Muscle of back (tissue), 11 donors: ENCODE measurements around the gene FUT7. TPM values are rescaled to one million over a fixed set of nuclear protein-coding genes. Genes with fewer than 3 reads are reported as not detected.

Experiments used
- DNase-seq, 3 donors: peaks; one replicate each; pipeline versions ENCODE4 v3.0.0 to v3.0.0-alpha.2; 2013
- polyA plus RNA-seq, 10 donors: library from polyadenylated mRNA; unstranded; fragments of 120-200 nt; gene quantifications; one replicate each; pipeline ENCODE4 v1.2.1, GENCODE V29; 2013; ENCODE audit not compliant: insufficient read length in 10 of 10

FUT7 gene
- polyA plus RNA-seq, 10 donors, result 0.10 to 0.48 (median 0.12) TPM; not detected in 6

GRCh38 chr9:137049544-137050449, 17.9 kb upstream of the FUT7 start:
- DNase-seq, result peak in 2 of 3 donors; percentile 65 to 75

DNA sequence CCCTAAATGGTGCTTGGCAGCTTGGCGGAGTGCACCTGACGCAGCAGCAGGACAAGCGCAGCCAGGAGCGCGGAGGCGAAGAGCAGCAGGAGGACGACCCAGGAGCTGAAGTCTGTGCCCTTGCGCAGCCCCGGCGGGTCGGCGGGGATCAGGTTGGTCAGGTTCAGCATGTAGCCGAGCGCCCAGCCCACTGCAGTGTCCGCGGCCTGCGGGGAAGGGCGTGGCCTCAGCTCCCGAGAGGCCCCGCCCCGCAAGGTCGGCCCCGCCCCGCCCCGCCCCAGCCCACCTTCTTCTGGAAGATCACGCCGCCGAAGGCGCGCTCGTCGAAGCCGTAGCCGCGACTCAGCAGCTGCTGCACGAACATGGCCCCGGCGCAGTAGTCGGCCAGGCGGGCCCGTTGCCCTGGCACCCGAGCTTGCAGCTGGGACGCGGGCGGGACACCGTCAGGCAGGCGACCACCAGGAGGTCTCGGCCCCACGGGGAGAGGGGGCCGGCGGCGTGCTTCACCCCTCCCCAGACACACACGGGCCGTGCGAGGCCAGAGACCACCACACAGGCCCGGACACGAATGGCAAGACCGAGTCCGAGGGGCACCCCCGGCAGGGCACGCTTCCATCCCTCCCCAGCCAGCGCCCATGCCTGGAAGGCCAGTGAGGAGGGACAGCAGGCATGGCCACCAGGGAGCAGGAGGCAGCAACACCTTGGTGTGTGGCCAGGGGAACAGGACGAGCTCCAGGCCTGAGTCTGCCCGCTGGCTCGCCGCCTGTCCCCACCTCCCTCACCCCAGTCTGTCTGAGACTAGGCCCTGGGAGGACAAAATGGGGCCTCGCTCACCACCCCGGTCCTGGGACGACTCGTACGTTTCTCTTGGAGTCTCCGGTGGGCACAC, 17.0 kb upstream of the FUT7 start:
- no peak for DNase-seq

DNA sequence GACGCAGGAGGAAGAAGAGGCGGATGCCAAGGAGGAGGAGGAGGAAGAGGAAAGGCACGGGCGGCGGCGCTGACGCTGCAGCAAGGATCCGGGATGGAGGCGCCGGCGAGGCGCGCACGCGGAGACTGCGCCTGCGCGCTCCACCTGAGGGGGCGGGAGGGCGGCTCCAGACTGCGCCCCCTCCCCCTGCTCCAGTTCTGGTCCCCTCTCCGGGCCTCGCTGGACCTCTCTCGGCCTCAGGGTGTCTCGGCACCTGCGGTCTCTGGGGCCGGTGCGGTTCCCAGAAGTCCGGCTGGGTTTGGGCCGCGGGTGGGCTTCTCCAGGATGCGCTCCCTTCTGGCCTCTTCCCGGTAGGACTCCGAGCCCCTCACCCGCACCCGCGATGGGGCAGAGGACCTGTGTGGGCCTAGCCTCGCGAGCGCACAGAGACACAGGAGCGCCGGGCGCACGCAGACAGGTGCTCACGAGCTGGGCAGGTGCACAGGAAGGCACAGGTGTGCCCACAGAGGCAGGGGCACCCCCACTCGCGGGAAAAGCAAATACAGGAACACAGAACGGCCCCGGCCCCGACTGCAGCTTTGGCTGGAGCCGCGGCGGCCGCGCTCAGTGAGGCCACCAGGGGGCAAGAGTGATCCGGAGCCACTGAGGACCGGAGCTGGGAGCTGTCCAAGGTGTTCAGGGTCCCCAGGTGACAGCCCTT, 14.3 kb upstream of the FUT7 start, which contains the start of gene NPDC1:
NPDC1 (minus strand) TSS at position 90 of the 700 bp plus-strand sequence. CDS start 188 bp downstream, outside the sequence.
- peak in 2 of 3 donors; percentile 84 to 92 for DNase-seq

DNA sequence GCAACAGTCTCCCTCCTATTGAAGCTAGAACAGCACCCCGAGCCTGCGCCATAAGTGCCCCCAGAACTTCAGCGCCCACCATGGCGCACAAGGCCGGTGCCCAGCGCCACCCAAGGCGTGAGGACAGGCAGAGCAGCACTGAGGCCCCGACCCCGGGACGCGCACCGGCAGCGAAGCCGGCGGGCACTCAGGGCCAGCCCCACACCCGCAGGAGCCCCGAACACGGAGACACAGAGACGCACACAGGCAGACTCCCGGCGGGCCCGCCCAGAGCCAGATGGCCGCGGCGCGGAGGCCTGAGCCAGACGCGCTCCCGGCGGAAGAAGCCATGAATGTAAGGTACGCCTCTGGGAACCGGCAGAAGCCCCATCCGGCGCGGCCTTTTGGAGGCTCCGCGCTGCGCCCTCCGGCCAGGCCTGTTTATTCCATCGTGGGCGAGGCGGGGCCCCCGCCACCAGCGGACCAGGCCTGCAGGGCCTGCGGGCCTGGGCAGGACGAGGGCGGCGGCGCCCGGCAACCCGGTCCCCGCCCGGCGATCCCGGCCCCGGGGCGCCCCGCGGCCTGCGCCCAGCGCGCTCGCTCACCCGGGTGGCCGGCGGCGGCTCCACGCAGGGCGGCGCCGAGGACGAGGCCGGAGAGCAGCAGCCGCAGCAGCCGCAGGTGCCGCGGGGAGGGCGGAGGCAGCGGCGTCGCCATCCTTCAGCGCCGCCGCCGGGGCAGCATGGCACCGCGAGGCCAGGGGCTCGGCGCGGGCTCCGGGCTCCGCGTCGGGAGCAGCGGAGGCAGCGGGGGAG, 13.6 kb upstream of the FUT7 start:
- peak in 1 of 3 donors; percentile 74 for DNase-seq

GRCh38 chr9:137044502-137045177, 12.8 kb upstream of the FUT7 start:
- no peak for DNase-seq

DNA sequence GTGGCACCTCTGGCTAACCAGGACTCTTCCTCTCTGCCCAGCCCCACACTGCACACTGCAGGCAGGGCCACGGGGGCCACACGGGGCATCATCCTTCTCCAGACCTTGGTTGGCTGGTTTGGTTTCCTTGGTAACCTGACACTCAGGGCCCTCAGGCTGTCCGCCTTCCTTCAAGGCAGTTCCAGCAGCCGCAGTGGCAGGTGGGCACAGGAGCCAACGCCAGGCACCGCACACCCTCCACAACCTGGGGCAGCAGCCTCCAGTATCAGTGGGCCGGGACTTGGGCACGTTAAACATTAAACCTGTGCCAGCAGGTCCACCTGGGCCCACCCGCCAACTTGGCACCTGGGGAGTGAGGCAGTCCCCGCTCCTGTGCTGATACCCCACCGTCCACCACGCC, 12.1 kb upstream of the FUT7 start:
- no peak for DNase-seq

- no peak for DNase-seq
Observed at GRCh38 chr9:137042751-137043727, 11.2 kb upstream of the FUT7 start.

GRCh38 chr9:137041124-137041523, 9.2 kb upstream of the FUT7 start:
- DNase-seq, result no peak

DNA sequence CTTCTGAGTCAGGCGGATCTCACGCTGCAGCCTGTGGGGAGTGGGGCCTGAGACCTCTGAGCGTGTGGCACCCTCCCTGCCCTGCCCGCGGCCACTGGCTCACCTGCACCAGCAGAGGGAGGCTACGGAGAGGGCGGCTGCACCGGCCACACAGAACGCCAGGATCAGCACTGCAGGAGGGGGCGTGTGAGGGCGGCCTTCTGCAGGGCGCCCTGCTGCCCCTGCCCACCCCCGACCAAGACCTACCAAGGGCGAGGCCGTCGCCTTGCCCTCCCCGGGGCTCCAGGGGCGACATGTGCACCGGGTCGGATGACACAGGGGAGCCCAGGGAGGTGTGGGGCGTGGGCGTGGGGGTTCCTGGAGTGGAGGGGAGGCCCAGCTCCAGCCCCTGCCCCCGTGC, 8.7 kb upstream of the FUT7 start:
- DNase-seq, result no peak

GRCh38 chr9:137039611-137040366, 7.9 kb upstream of the FUT7 start:
- DNase-seq, result no peak

GRCh38 chr9:137038916-137039315, 7.0 kb upstream of the FUT7 start:
- DNase-seq, result no peak

- no peak for DNase-seq
Observed at GRCh38 chr9:137037483-137037882, 5.6 kb upstream of the FUT7 start.

DNA sequence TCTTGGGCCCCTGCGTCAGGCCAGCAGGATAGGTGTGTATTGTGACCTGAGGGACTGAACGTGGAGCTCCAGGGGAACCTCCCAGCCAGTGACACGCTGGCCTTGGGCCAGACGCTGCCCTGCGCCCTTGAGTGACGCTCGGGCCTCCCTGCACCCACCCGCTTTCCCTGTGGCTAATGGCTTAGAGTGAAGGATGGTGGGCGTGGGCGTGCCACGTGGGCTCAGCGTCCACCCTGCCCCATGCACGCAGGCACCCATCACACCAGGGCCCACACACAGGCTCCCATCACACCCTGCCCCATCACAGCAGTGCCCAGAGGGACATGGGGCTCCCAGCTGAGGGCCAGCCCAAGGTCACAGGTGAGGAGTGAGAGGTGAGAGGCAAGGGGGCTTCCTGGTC, 5.1 kb upstream of the FUT7 start:
- DNase-seq, result no peak

- DNase-seq, result no peak
Observed at GRCh38 chr9:137035937-137036336, 4.0 kb upstream of the FUT7 start.

DNA sequence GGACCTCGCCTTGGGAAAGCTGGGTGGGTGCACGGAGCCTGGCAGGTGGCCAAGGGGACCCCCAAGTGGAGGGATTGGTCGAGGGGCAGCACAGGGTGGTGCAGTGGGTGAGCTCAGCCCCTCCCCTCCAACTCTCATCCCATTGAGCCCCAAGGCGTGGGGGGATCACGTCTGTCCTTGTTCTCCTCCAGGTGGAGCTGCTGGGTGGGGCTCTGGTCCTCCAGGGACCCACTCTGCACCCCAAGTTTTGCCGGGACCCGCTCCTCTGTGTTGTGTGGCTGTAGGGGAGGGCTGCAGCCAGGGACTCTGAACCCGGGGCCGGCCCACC, 3.6 kb upstream of the FUT7 start:
- no peak for DNase-seq

- peak; percentile 69 to 93 (median 88) for DNase-seq
Observed at GRCh38 chr9:137034709-137035506, 3.0 kb upstream of the FUT7 start.

GRCh38 chr9:137034039-137034708, 2.3 kb upstream of the FUT7 start:
- DNase-seq, result no peak
